COLO829 (cell line): ENCODE measurements around the gene EME1.

ENCODE experiments used
- DNase-seq: peaks from one replicate; pipeline ENCODE4 v3.0.0; 2012; ENCODE audit warnings: low spot score

EME1 gene

DNA sequence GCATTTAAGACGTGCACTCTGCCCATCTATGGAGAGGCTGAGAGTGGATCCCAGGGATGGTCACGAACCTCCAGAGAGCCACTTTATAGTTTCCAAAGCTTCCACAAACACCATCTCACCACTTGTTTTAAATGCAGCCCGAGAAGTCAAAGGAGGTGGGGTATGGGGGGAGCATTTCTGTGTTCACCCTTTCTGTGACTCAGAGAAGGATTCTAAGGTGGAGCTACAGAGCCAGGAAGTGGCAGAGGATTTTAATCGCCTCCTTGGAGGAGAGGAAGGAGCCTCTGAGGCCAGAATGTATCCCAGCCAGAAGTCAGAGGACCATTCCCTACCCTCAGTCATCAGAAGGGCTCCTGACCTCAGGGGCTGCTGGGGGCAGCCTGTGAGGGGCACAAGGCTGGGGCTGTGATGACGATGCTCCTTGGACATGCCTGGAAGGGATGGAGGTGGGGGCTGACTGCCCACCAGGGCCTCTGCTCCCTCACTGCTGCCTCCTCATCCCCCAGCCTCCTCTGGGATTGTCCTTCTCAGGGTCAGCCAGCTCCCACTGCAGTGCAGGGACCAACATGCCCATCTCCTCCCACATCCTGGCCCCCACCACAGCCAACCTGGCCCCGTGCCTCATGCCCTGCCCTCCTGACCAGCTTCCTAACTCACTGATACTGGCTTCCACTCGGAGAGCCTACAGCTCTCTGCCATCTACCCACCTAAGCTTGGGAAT, 24.3 kb upstream of the EME1 start:
- DNase-seq = no peak

- DNase-seq = no peak
These were observed 23.8 kb upstream of the EME1 start for GRCh38 chr17:50349243-50349600.

- no peak for DNase-seq
These were observed 22.3 kb upstream of the EME1 start for GRCh38 chr17:50350733-50351132.

DNA sequence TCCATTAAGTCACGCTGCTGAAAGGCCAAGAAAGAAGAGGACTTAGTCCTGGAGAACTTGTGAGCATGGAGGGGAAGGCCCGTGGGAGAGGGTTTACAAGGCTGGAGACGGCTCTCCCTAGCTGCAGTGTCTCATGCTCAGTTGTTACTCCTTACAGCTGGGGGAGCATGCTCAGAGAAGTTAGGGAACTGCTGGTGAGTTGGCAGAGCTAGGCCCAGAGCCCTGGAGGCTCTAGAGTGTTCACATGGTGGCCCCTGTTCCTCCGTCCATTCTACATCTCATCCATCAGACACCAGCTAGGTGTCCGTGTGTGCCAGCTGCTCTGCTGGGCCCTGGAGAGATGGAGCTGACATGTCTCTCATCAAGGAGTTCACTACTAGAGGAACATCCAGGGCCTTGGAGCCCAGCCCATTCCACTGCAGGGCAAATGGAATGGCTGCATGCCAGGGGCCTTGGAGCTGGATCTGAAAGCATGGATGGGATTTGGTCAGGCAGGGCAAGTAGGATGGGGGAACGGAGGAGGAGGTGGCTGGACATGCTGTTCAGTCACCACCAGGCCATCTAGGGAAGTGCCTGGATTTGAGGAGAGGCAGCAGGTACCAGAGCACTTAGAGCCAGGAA, 20.8 kb upstream of the EME1 start:
- DNase-seq = no peak

GRCh38 chr17:50352693-50353599, 20.1 kb upstream of the EME1 start:
- DNase-seq = no peak

- DNase-seq = no peak
These were observed 19.3 kb upstream of the EME1 start for GRCh38 chr17:50353600-50354195.

- no peak for DNase-seq
These were observed 18.8 kb upstream of the EME1 start for GRCh38 chr17:50354198-50354597.

DNA sequence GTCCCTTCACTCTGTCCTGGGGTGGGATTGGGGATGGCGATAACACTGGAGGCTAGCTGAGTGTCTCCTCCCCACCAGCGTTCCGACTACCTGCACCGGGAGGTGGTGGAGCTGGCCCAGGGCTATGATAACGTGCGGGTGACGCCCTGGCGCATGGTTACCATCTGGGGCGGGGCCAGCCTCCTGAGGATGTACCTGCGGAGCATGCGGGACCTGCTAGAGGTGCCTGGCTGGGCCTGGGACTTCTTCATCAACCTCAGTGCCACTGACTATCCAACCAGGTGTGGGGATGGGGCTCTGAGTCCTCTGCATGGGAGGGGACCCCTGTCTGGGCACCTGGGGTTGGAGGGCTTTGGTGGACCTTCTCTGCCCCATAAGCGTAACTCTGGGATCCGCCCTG, 18.3 kb upstream of the EME1 start:
- DNase-seq = no peak

- DNase-seq = no peak
These were observed 17.7 kb upstream of the EME1 start for GRCh38 chr17:50355336-50355700.

DNA sequence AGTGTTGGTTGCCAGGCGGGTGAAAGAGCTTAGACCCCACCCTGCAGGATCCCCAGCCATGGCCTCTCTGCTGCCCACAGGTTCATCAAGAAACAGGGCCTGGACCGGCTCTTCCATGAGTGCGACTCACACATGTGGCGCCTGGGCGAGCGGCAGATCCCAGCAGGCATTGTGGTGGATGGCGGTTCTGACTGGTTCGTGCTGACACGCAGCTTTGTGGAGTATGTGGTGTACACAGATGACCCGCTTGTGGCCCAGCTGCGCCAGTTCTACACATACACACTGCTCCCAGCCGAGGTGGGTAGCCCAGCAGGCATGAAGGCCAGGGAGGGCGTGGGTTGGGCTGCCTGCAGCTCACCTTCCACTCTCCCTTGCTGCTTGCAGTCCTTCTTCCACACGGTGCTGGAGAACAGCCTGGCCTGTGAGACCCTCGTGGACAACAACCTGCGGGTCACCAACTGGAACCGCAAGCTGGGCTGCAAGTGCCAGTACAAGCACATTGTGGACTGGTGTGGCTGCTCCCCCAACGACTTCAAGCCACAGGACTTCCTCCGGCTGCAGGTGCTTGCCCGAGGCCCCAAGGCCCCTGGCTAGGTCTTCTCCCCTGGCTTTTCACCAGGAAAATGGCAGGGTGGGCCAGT, 17.2 kb upstream of the EME1 start:
- no peak for DNase-seq

- DNase-seq = no peak
These were observed 16.6 kb upstream of the EME1 start for GRCh38 chr17:50356418-50356817.

GRCh38 chr17:50356892-50357510, 16.0 kb upstream of the EME1 start:
- DNase-seq = no peak

GRCh38 chr17:50358177-50358576, 14.9 kb upstream of the EME1 start:
- no peak for DNase-seq

GRCh38 chr17:50359005-50359699, 13.9 kb upstream of the EME1 start:
- no peak for DNase-seq

GRCh38 chr17:50359998-50360461, 13.0 kb upstream of the EME1 start:
- DNase-seq = no peak

GRCh38 chr17:50360486-50361115, 12.4 kb upstream of the EME1 start:
- DNase-seq = no peak

- peak; percentile 82 for DNase-seq
These were observed 11.2 kb upstream of the EME1 start for GRCh38 chr17:50361561-50362480.

DNA sequence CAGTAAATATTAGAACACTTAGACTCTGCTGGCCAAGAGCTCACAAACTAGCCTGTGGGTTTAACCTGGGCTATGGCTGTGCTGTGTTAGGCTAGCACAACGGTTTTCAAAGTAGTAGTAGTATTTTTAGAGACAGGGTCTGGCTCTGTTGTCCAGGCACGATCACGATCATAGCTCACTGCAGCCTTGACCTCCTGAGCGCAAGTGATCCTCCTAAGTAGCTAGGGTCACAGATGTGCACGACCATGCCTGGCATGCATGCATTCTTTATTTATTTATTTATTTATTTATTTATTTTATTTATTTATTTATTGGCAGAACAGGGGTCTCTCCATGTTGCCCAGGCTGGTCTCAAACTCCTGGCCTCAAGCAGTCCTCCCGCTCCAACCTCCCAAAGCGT, 10.4 kb upstream of the EME1 start:
- DNase-seq = no peak
